CD4-positive, alpha-beta T cell treated with Interleukin-1 beta for 1 hour (primary cell): ENCODE data around the gene ZFP57.

Experiments used
- DNase-seq, 2 donors: peaks; one replicate each; pipeline ENCODE4 v3.0.0-alpha.2; 2020 to 2022

The ZFP57 gene

DNA sequence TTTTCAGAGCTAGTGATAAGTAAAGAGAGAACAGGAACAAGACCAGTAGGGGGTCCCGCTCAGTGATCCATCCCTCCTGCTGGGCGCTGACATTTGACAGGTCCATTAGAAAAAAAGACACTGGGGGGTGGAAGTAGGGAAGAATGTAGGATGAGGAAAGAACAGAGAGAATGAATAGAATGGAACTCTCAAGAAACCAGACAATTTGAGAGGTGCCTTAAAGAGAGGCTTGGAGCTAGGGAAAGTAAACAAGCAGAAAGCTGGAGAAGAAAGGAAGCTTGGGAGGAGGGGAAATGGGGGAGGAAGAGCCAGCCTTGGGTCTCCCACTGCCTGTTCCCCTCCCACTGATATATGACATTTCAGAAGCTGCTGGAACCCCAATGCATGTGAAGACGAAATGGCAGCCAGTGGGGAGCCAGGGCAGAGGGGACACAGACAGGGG lies 56.4 kb downstream of the ZFP57 start:
- DNase-seq: no peak
